IMR-90 (cell line): ENCODE results near the gene ROR2. TPM values are rescaled to one million over a fixed set of nuclear protein-coding genes. Genes with fewer than 3 reads are reported as not detected.

Experiments
- ATAC-seq: fragments of 200-7000 bp; cut with Tn5 transposase; 2 replicates; pipeline ENCODE4 v1.9.1; 2020; ENCODE audit warnings: low read depth, mild to moderate bottlenecking, moderate library complexity
- BruUV-seq: library from RNA; stranded (reverse); fragments of 400-500 nt; replicated peaks from 2 replicates; lab custom pipeline; 2021; lab: Mats Ljungman, UMichigan
- CTCF ChIA-PET: fragments of 300-600 bp; formaldehyde crosslinking; extraction: SDS; loops from one replicate; lab custom pipeline; 2021; ENCODE audit warnings: antibody characterized with exemption; lab: Yijun Ruan, JAX
- POLR2A ChIA-PET: fragments of 300-600 bp; sonication (Branson Sonifier 250); formaldehyde crosslinking; loops from one replicate; lab custom pipeline; 2022; ENCODE audit warnings: antibody characterized with exemption; ENCODE audit not compliant: unreplicated experiment; lab: Charles Lee
- DNase-seq: peaks from one replicate; pipeline ENCODE4 v3.0.0; 2013
- H2AFZ ChIP-seq: replicated peaks from 2 replicates; pipeline ENCODE3; 2013; ENCODE audit warnings: low read length, mild to moderate bottlenecking; ENCODE audit not compliant: poor library complexity
- H2AK5ac ChIP-seq: 2 replicates; pipeline ENCODE4 v1.6.1; 2013; ENCODE audit warnings: low read depth, low read length, inconsistent platforms
- H2AK9ac ChIP-seq: replicated peaks from 2 replicates; pipeline ENCODE3; 2013; ENCODE audit warnings: mild to moderate bottlenecking, low read depth, low read length, moderate library complexity; ENCODE audit not compliant: poor library complexity
- H2BK120ac ChIP-seq: 2 replicates; pipeline ENCODE4 v1.6.1; 2013; ENCODE audit warnings: low read depth, low read length, inconsistent platforms
- H2BK15ac ChIP-seq: 3 replicates; pipeline ENCODE4 v1.6.1; 2013; ENCODE audit warnings: low read depth, low read length, inconsistent platforms
- H2BK20ac ChIP-seq: 2 replicates; pipeline ENCODE4 v1.6.1; 2013; ENCODE audit warnings: low read depth, mild to moderate bottlenecking, inconsistent platforms, low read length, moderate library complexity
- H2BK5ac ChIP-seq: 2 replicates; pipeline ENCODE4 v1.6.1; 2013; ENCODE audit warnings: mild to moderate bottlenecking, low read depth, low read length, inconsistent platforms; ENCODE audit not compliant: poor library complexity, severe bottlenecking
- H3K14ac ChIP-seq: replicated peaks from 2 replicates; pipeline ENCODE4 v1.6.1; 2013; ENCODE audit warnings: low read depth, low read length, inconsistent platforms
- H3K18ac ChIP-seq: 2 replicates; pipeline ENCODE4 v1.6.1; 2013; ENCODE audit warnings: low read depth, low read length, control low read depth
- H3K23ac ChIP-seq: 2 replicates; pipeline ENCODE4 v1.6.1; 2013; ENCODE audit warnings: low read depth, low read length, inconsistent platforms
- H3K27ac ChIP-seq: 2 replicates; pipeline ENCODE4 v1.5.1; 2013; ENCODE audit warnings: mild to moderate bottlenecking, control low read depth, low read length; ENCODE audit not compliant: insufficient read depth
- H3K27me3 ChIP-seq: 2 replicates; pipeline ENCODE4 v1.6.1; 2013; ENCODE audit warnings: low read length; ENCODE audit not compliant: control insufficient read depth, insufficient read depth
- H3K36me3 ChIP-seq: 2 replicates; pipeline ENCODE4 v1.6.1; 2013; ENCODE audit warnings: low read length, mixed read lengths; ENCODE audit not compliant: control insufficient read depth, insufficient read depth
- H3K4ac ChIP-seq: 2 replicates; pipeline ENCODE4 v1.6.1; 2013; ENCODE audit warnings: low read depth, low read length, inconsistent platforms
- H3K4me1 ChIP-seq: 2 replicates; pipeline ENCODE4 v1.6.1; 2013; ENCODE audit warnings: low read length, mixed read lengths; ENCODE audit not compliant: control insufficient read depth, insufficient read depth
- H3K4me2 ChIP-seq: 2 replicates; pipeline ENCODE4 v1.6.1; 2013; ENCODE audit warnings: low read depth, mild to moderate bottlenecking, control low read depth, low read length, moderate library complexity
- H3K4me3 ChIP-seq: 2 replicates; pipeline ENCODE4 v1.5.1; 2013; ENCODE audit warnings: low read depth, mild to moderate bottlenecking, control low read depth, low read length, moderate library complexity; ENCODE audit not compliant: insufficient read depth
- H3K56ac ChIP-seq: 2 replicates; pipeline ENCODE4 v1.6.1; 2013; ENCODE audit warnings: low read length, inconsistent platforms; ENCODE audit not compliant: insufficient read depth; ENCODE audit errors: extremely low read depth
- H3K79me1 ChIP-seq, 2 experiments: 2 replicates each; pipeline ENCODE4 v1.6.1; 2013; ENCODE audit warnings: low read length in 2 of 2, inconsistent platforms in 1 of 2, low read depth in 1 of 2
- H3K9ac ChIP-seq: 2 replicates; pipeline ENCODE4 v1.6.1; 2013; ENCODE audit warnings: low read depth, low read length, control low read depth
- H3K9me1 ChIP-seq: 2 replicates; pipeline ENCODE4 v1.6.1; 2013; ENCODE audit warnings: low read length, inconsistent platforms; ENCODE audit not compliant: insufficient read depth
- H3K9me3 ChIP-seq: 2 replicates; pipeline ENCODE4 v1.6.1; 2013; ENCODE audit warnings: low read length; ENCODE audit not compliant: control insufficient read depth, insufficient read depth
- H4K20me1 ChIP-seq: 2 replicates; pipeline ENCODE4 v1.6.1; 2013; ENCODE audit warnings: low read length, inconsistent platforms; ENCODE audit not compliant: insufficient read depth
- H4K5ac ChIP-seq: 2 replicates; pipeline ENCODE4 v1.6.1; 2013; ENCODE audit warnings: mild to moderate bottlenecking, low read depth, low read length, control low read depth
- H4K8ac ChIP-seq, 2 experiments: 2 replicates each; pipeline ENCODE4 v1.6.1; 2013; ENCODE audit warnings: low read depth in 2 of 2, low read length in 2 of 2, control low read depth in 1 of 2, inconsistent platforms in 1 of 2
- H4K91ac ChIP-seq: 2 replicates; pipeline ENCODE4 v1.6.1; 2013; ENCODE audit warnings: low read depth, low read length, inconsistent platforms; ENCODE audit not compliant: insufficient read depth
- CEBPB ChIP-seq: IDR thresholded peaks from 2 replicates; pipeline ENCODE4 v1.6.1; 2012; ENCODE audit warnings: low read depth, low read length, improper control_type of control experiment
- FOS ChIP-seq: fragments of 150-350 bp; IDR thresholded peaks from 2 replicates; pipeline ENCODE4 v1.6.1; 2016; ENCODE audit warnings: low read depth, low read length
- WGBS, 2 experiments: methylation state at CpG; one replicate each; pipeline versions ENCODE4 v1.1.5 to v1.1.7; 2013; ENCODE audit warnings: missing lambda C conversion rate in 2 of 2; ENCODE audit not compliant: insufficient read length in 1 of 2; ENCODE audit errors: extremely low coverage in 2 of 2; 5-methylcytosine and 5-hydroxymethylcytosine counted together
- dilution Hi-C: fragments of 300-500 bp; cut with HindIII; formaldehyde crosslinking; loops from one replicate; pipeline ENCODE4 v1.14.3; 2018; ENCODE audit warnings: low sequenced_read_pairs; ENCODE audit not compliant: unreplicated experiment
- in situ Hi-C: fragments of 300-500 bp; cut with MboI; formaldehyde crosslinking; loops from 3 replicates; pipeline ENCODE4 v1.14.3; 2019; ENCODE audit warnings: low sequenced_read_pairs, inconsistent platforms, mixed read lengths
- intact Hi-C: fragments of 100-400 bp; cut with micrococcal nuclease; formaldehyde crosslinking; loops from 2 replicates; pipeline ENCODE4 v1.10.0; 2022
- polyA plus RNA-seq, 3 experiments: library from polyadenylated mRNA; depleted of rRNA; stranded (reverse); fragments of >200 nt; gene quantifications; 2 replicates each; pipeline ENCODE4 v1.2.3, GENCODE V29; 2012; ENCODE audit warnings: low replicate concordance in 1 of 3
- total RNA-seq: library from RNA; depleted of rRNA; stranded (reverse); fragments of >200 nt; gene quantifications from 2 replicates; pipeline ENCODE4 v1.2.3, GENCODE V29; 2012

The ROR2 gene
- total and polyA plus RNA-seq, 2 of the 4 experiments (the other 2 are of a cell fraction): 2.3 to 4.8 TPM

DNA sequence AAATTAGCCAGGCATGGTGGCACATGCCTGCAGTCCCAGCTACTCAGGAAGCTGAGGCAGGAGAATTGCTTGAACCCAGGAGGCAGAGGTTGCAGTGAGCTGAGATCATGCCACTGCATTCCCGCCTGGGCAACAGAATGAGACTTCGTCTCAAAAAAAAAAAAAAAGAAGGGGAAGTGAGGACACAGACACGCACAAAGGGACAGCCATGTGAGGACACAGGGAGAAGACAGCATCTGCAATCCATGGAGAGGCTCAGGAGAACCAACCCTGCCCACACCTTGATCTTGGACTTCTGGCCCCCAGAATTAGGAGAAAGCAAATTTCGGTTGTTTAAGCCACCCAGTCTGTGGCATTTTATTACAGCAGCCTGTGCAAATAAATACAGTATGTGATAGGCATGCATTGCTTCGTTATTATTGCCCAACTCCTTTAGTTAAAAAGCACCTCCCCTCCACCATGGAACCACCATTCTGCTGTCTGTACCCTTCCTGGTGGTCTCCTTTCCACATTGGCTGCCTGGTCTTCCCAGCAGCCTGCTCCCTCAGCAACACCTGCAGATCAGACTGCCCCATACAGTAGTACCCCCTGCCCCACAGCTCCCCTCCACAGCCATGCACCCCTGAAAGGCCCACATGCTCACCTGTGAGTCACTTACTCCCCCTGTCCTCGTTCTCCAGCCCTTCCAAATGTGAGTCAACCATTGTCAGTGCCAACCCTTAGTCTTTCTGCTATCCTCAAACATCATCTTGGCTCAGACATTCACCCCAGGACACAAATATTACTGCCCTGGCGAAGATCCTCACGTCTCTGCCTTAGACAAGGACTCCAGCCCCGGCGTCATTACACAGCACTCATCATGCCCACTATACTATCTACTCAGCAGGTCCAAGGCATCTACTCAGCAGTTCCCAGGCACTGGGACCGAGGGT lies 128.8 kb downstream of the ROR2 start:
- H3K36me3 ChIP-seq: no peaks in the 10 kb centered on the region
- dilution Hi-C loops: no loop called here
- ChIA-PET POLR2A (no interaction called here), CTCF (no interaction called here)
- DNase-seq (peak; percentile 35), ATAC-seq (no peak)
- no peak overlapping the region for H2BK120ac ChIP-seq
- peaks cover 11% of the 10 kb centered on the region; the same call in 1 of the 2 replicates for H3K9me1 ChIP-seq
- H3K27me3 ChIP-seq: peaks cover 13% of the 10 kb centered on the region; the same call in 1 of the 2 replicates
- no peak overlapping the region for H4K5ac ChIP-seq
- peaks cover 30% of the 10 kb centered on the region for H3K4me1 ChIP-seq
- WGBS, 2 experiments: 100% methylated on average over 2 of the region's 11 CpGs; no CpG with 5 or more reads in 1 of the 2 experiments
- no TSS peak for BruUV-seq
- H3K18ac ChIP-seq: no peak overlapping the region
- no peak overlapping the region for H3K9ac ChIP-seq
- H3K4me3 ChIP-seq: no peak overlapping the region
- no peak overlapping the region for H3K56ac ChIP-seq
- no peak overlapping the region for H2AK5ac ChIP-seq
- TF ChIP-seq CEBPB (peak; percentile 32; the same call in 1 of the 2 replicates), FOS (no peak)
- no peak overlapping the region for H3K4me2 ChIP-seq
- peaks cover 15% of the 10 kb centered on the region; the same call in 1 of the 2 replicates for H4K20me1 ChIP-seq
- no peak overlapping the region for H2BK5ac ChIP-seq
- H2AK9ac ChIP-seq: no peak overlapping the region
- H3K14ac ChIP-seq: no peak overlapping the region
- in situ Hi-C loops: no loop called here
- H3K79me1 ChIP-seq: no peaks in the 10 kb centered on the region; a peak in 1 of 4 replicates
- no peak overlapping the region for H3K4ac ChIP-seq
- no peak overlapping the region for H3K23ac ChIP-seq
- H2BK15ac ChIP-seq: no peak overlapping the region
- H3K9me3 ChIP-seq: 0 out of 2 replicates have a peak, but pooled peaks cover 5% of the 10 kb centered on the region
- intact Hi-C loops: no loop called here
- no peak overlapping the region for H4K91ac ChIP-seq
- H4K8ac ChIP-seq: no peak overlapping the region
- no peak overlapping the region for H3K27ac ChIP-seq
- H2AFZ ChIP-seq: no peak overlapping the region
- H2BK20ac ChIP-seq: no peak overlapping the region; the same call in 1 of the 2 replicates
